Skeletal muscle tissue (tissue), 4 donors: Measurements from ENCODE around the gene CHD1L. TPM values are rescaled to one million over a fixed set of nuclear protein-coding genes. Genes with fewer than 3 reads are reported as not detected.
"Not testable (repeated sequence)": the region's sequence is repeated elsewhere in the genome, so short reads cannot be mapped to it uniquely, and the experiment has no call there.

Experiments
- H3K27ac ChIP-seq: one replicate; pipeline ENCODE4 v1.7.0; 2013; ENCODE audit warnings: mild to moderate bottlenecking, low read depth, low read length, inconsistent platforms
- H3K27me3 ChIP-seq, 3 donors: one replicate each; pipeline ENCODE4 v1.7.0; 2013; ENCODE audit warnings: low read length in 3 of 3; ENCODE audit not compliant: control insufficient read depth in 3 of 3, insufficient read depth in 3 of 3
- H3K36me3 ChIP-seq, 3 donors: one replicate each; pipeline ENCODE4 v1.7.0; 2013; ENCODE audit warnings: low read length in 3 of 3; ENCODE audit not compliant: control insufficient read depth in 3 of 3, insufficient read depth in 3 of 3
- H3K4me1 ChIP-seq, 3 donors: one replicate each; pipeline ENCODE4 v1.7.0; 2013; ENCODE audit warnings: low read length in 3 of 3, mild to moderate bottlenecking in 3 of 3; ENCODE audit not compliant: control insufficient read depth in 3 of 3, insufficient read depth in 3 of 3
- H3K4me3 ChIP-seq, 3 donors: one replicate each; pipeline ENCODE4 v1.7.0; 2013; ENCODE audit warnings: low read length in 3 of 3
- H3K9ac ChIP-seq, 3 donors: one replicate each; pipeline ENCODE4 v1.7.0; 2013; ENCODE audit warnings: low read length in 3 of 3, mild to moderate bottlenecking in 3 of 3, moderate library complexity in 2 of 3, low read depth in 1 of 3
- H3K9me3 ChIP-seq, 3 donors: one replicate each; pipeline ENCODE4 v1.7.0; 2013; ENCODE audit warnings: low read length in 3 of 3; ENCODE audit not compliant: control insufficient read depth in 3 of 3
- total RNA-seq: library from RNA; depleted of rRNA; stranded (reverse); fragments of >200 nt; gene quantifications from one replicate; pipeline ENCODE4 v1.2.3, GENCODE V29; 2014
- donor health status: Osteomylitis.

The CHD1L gene
- total RNA-seq, 1 donor from 2014 or later, result 23.5 TPM

DNA sequence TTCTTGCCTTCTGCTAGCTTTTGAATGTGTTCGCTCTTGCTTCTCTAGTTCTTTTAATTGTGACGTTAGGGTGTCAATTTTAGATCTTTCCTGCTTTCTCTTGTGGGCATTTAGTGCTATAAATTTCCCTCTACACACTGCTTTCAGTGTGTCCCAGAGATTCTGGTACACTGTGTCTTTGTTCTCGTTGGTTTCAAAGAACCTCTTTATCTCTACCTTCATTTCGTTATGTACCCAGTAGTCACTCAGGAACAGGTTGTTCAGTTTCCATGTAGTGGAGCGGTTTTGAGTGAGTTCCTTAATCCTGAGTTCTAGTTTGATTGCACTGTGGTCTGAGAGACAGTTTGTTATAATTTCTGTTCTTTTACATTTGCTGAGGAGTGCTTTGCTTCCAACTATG is 11.5 kb upstream of the CHD1L start:
- not testable (repeated sequence) for H3K27me3 ChIP-seq, H3K27ac ChIP-seq, H3K9ac ChIP-seq, H3K9me3 ChIP-seq, H3K36me3 ChIP-seq, H3K4me3 ChIP-seq, H3K4me1 ChIP-seq

DNA sequence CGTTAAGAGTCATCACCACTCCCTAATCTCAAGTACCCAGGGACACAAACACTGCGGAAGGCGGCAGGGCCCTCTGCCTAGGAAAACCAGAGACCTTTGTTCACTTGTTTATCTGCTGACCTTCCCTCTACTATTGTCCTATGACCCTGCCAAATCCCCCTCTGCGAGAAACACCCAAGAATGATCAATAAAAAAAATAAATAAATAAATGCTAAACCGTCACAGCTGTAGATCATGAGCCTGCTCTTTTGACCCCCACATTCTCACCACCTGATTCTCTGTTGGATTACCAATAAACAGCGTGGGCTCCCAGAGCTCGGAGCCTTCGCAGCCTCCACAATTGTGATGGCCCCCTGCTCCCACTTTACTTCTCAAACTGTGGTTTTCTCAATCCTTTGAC is 8.6 kb upstream of the CHD1L start:
- H3K36me3 ChIP-seq, H3K27ac ChIP-seq, H3K4me3 ChIP-seq, H3K4me1 ChIP-seq, H3K9me3 ChIP-seq, H3K9ac ChIP-seq, H3K27me3 ChIP-seq: not testable (repeated sequence)

DNA sequence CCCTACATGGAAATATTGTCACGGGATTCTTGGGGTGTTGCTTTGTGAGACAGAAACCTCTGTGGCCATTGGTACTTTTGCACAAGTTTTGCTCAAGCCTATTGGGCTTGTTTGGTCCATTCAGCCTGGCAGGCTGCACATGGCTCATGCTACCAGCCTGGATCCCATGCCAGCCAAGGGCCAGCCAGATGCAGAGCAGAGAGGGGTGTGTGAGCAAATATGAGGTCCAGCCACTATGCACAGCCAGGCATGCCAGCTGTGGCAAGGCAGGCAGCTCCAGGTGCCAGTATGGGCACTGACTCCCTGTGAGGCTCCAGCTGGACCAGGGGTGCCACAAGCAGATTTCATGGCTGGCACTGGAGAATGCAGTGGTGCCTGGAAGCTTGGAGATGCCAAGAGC is 6.7 kb upstream of the CHD1L start:
- Histone ChIP-seq H3K27me3 (no peaks in the 10 kb centered on the region), H3K9me3 (no peaks in the 10 kb centered on the region), H3K4me1 (no peaks in the 10 kb centered on the region), H3K9ac (no peak overlapping the region), H3K36me3 (no peaks in the 10 kb centered on the region), H3K27ac (no peak overlapping the region), H3K4me3 (no peak overlapping the region)

DNA sequence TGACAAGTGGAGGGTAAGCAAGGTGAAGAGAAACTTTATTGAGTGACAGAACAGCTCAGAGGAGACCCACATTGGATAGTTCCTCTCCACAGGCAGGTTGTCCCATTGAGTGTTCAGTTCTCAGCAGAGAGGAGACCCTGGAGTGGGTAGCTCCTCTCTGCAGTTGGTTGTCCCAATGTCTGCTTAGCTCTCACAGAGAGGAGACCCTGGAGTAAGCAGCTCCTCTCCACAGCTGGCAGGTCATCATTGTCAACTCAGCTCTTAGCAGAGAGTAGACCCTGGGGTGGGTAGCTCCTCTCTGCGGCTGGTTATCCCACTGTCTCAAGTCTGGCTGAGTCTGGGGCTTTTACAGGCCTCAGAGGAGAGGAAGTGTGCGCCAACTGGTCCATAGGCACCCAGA is 6.0 kb upstream of the CHD1L start:
- H3K9me3 ChIP-seq, result no peaks in the 10 kb centered on the region
- H3K27ac ChIP-seq, result no peak overlapping the region
- no peaks in the 10 kb centered on the region for H3K36me3 ChIP-seq
- no peak overlapping the region for H3K4me3 ChIP-seq
- H3K4me1 ChIP-seq, result no peaks in the 10 kb centered on the region
- no peaks in the 10 kb centered on the region for H3K27me3 ChIP-seq
- no peak overlapping the region for H3K9ac ChIP-seq

DNA sequence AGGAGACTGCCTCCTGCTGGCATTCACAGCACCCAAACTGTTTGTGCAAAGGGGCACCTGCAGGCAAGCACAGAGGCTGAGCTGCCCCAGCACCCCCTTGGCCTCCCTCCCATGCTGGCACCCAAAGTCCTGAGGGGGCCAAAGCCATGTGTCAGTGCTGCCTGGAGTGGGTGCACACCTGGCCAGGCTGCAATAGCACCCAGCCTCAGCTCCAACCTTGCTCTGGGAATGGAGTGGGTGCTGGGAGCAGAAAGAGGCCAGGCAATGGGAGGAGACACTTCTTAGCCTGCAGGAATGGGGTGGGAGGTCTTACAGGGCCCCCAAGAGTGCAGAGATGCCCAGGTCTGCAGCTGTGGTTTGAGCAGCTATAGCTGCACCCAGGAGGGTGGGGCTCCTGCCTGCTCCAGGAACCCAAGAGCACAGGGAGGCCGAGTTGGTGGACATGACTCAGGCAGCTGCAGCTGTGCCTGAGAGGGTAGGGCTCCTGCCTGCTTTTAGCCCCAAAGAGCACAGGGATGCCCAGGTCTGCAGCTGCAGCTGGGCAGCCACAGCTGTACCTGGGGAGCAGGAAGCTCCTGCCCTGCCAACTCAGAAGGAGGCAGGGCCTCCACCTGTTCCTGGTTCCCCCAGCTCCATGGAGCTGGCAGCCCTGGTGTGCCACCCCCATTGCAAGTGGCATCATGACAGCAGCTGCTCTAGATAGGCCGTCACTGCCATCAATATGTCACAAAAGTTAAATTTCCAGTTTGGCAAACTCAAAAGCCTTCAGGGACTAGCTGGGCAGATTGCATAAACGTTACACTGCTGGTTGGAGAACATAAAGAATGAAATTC is 5.3 kb upstream of the CHD1L start:
- Histone ChIP-seq H3K27ac (no peak overlapping the region), H3K9ac (no peak overlapping the region), H3K9me3 (no peaks in the 10 kb centered on the region), H3K27me3 (no peaks in the 10 kb centered on the region), H3K4me1 (peaks cover 4 to 6% (median 5%) of the 10 kb centered on the region in 3 donors), H3K4me3 (no peak overlapping the region), H3K36me3 (no peaks in the 10 kb centered on the region)

DNA sequence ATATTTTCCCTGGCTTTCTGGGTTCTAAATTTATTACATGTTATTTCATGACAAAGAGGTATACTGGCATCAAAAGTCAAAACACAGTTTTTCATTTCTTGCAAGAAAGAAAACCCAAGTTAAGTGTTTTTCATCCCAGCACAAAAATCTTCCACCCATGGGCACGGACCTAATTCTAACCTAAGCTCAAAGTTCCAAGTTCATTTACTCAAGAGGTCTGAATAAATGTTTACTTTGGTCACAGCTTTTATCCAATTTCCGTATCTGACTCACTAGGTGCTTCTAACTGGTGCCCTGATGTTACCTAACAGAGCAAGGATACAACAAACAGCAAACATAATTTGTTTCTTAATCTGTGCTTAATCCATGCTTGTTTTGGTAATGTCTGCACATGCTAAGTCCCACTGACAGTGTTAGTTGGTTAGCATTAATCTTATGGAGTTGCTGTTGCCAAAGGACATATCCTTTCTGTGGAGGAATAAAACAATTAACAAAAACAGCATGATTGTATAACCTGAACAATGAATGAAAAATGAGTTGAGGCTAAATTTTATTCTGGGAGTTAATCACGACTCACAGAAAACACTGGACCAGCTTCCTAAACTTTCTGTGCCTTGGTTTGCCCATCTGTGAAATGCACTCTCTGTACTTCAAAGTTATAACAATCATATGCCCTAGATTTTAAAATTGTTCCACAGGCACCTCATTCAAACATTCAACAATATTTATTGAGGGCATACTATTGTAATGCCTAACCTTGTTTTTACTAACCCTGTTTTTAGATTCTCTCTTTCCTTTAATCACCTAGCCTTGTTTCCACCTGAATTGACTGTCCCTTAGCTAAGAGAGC is 4.2 kb upstream of the CHD1L start:
- Histone ChIP-seq H3K9ac (no peak overlapping the region), H3K27me3 (no peaks in the 10 kb centered on the region), H3K4me3 (no peak overlapping the region), H3K27ac (no peak overlapping the region), H3K36me3 (no peaks in the 10 kb centered on the region), H3K9me3 (no peaks in the 10 kb centered on the region), H3K4me1 (peaks cover 4 to 8% (median 6%) of the 10 kb centered on the region in 3 donors)

DNA sequence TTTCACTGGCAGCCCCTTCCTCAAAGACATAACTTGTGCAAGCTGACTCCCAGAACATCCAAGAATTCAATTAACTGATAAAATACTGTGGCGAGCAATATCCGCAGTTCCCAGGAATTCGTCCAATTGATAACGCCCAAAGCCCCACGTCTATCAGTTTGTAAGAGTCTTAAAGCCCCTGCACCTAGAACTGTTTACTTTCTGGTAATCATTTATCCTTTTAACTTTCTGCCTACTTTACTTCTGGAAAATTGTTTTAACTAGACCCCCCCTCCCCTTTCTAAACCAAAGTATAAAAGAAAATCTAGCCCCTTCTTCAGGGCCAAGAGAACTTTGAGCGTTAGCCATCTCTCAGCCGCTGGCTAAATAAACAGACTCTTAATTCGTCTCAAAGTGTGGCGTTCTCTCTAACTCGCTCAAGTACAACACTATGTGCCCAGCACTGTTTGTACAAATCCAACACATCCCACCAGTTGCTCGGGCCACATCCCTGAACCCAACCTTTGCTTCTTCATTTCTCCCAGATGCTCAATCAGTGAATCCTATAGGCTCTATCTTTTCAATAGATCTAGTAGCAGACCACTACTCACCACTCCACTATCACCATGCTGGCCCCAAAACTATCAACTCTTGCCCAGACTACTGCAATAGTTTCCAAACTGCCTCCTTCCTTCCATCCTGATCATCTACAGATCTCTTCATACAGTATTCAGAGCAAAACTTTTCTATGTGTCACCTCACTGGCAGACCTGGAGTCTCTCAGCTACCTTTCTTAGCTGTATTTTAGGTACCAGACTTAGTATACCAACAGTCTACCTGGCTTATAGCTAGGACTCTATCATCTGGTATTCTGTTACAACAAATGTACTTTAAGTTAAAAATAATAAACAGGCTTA is 3.3 kb upstream of the CHD1L start:
- H3K27ac ChIP-seq, result no peak overlapping the region
- no peaks in the 10 kb centered on the region for H3K9me3 ChIP-seq
- H3K36me3 ChIP-seq, result no peaks in the 10 kb centered on the region
- no peak overlapping the region for H3K9ac ChIP-seq
- H3K4me3 ChIP-seq, result no peak overlapping the region
- no peaks in the 10 kb centered on the region for H3K27me3 ChIP-seq
- peaks cover 7 to 17% (median 14%) of the 10 kb centered on the region in 3 donors for H3K4me1 ChIP-seq

DNA sequence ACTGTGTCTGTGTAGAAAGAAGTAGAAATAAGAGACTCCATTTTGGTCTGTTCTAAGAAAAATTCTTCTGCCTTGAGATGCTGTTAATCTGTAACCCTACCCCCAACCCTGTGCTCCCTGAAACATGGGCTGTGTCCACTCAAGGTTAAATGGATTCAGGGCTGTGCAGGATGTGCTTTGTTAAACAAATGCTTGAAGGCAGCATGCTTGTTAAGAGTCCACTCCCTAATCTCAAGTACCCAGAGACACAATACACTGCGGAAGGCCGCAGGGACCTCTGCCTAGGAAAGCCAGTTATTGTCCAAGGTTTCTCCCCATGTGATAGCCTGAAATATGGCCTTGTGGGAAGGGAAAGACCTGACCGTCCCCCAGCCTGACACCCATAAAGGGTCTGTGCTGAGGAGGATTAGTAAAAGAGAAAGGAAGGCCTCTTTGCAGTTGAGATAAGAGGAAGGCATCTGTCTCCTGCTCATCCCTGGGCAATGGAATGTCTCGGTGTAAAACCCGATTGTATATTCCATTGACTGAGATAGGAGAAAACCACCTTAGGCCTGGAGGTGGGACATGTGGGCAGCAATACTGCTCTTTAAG is 2.3 kb upstream of the CHD1L start:
- H3K36me3 ChIP-seq, H3K9me3 ChIP-seq, H3K27me3 ChIP-seq, H3K9ac ChIP-seq, H3K27ac ChIP-seq, H3K4me3 ChIP-seq: not testable (repeated sequence)
- H3K4me1 ChIP-seq, result peaks cover 7 to 17% (median 15%) of the 10 kb centered on the region in 3 donors

DNA sequence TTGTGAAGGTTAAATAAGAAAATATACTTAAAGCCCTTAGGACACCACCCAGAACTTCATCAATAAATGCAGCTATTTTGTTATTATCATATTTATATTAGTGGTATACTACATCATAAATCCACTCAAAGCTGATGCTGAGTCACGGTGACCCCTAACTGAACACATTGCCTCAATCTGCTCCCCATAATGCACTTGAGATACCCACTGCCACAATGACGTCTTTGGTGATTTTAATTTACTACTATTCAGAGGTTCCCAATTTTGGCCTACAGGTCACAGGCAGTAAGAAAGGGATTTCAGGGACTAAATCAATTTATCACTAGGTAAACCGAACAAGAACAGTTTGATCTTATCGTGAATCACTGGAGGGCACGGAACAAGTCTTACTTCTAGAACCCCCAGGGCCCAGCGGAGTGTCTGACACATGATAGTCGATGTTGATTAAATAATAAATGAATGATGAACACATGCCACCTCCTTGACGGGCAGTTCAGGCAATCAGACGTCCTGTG is 493 bp upstream of the CHD1L start:
- no peaks in the 10 kb centered on the region for H3K9me3 ChIP-seq
- peaks cover 7 to 17% (median 17%) of the 10 kb centered on the region in 3 donors for H3K4me1 ChIP-seq
- H3K9ac ChIP-seq, result peak overlapping the region; percentile 85 to 96 (median 93)
- H3K4me3 ChIP-seq, result peak overlapping the region; percentile 81 to 88 (median 85)
- H3K36me3 ChIP-seq, result no peaks in the 10 kb centered on the region
- no peaks in the 10 kb centered on the region for H3K27me3 ChIP-seq
- peak overlapping the region; percentile 98 for H3K27ac ChIP-seq
